MM.1S (cell line): Measurements from ENCODE around the gene MKRN2.

Source experiments
- DNase-seq: peaks from one replicate; pipeline ENCODE4 v3.0.0-alpha.2; 2015
- H2AFZ ChIP-seq: fragments of 300-600 bp; sonication (generic); 2 replicates; pipeline ENCODE4 v1.6.0; 2016; ENCODE audit warnings: antibody characterized with exemption, low read length
- H3F3A ChIP-seq: fragments of 300-600 bp; sonication (generic); 2 replicates; pipeline ENCODE4 v1.6.1; 2016; ENCODE audit warnings: mild to moderate bottlenecking, antibody characterized with exemption, low read length, moderate library complexity, mixed read lengths; ENCODE audit not compliant: insufficient read depth
- H3K27ac ChIP-seq: fragments of 300-600 bp; sonication (generic); 2 replicates; pipeline ENCODE4 v1.5.1; 2016; ENCODE audit warnings: mild to moderate bottlenecking, low read length
- H3K27me3 ChIP-seq: fragments of 300-600 bp; sonication (generic); replicated peaks from 2 replicates; pipeline ENCODE4 v1.6.0; 2016; ENCODE audit warnings: low read length; ENCODE audit not compliant: insufficient read depth
- H3K36me3 ChIP-seq: fragments of 300-600 bp; sonication (generic); replicated peaks from 2 replicates; pipeline ENCODE4 v1.6.1; 2016; ENCODE audit warnings: mild to moderate bottlenecking, low read length, mixed read lengths; ENCODE audit not compliant: insufficient read depth
- H3K4me1 ChIP-seq: fragments of 300-600 bp; sonication (generic); 2 replicates; pipeline ENCODE4 v1.6.1; 2016; ENCODE audit warnings: low read length, mixed read lengths
- H3K4me2 ChIP-seq: fragments of 300-600 bp; sonication (generic); 2 replicates; pipeline ENCODE4 v1.6.0; 2016; ENCODE audit warnings: low read depth, low read length
- H3K4me3 ChIP-seq: fragments of 300-600 bp; sonication (generic); 2 replicates; pipeline ENCODE4 v1.5.1; 2016; ENCODE audit warnings: low read length, mixed read lengths
- H3K79me2 ChIP-seq: fragments of 300-600 bp; sonication (generic); 2 replicates; pipeline ENCODE4 v1.6.1; 2016; ENCODE audit warnings: mixed run types, low read length, mixed read lengths
- H3K9ac ChIP-seq: fragments of 300-600 bp; sonication (generic); 2 replicates; pipeline ENCODE4 v1.6.1; 2016; ENCODE audit warnings: low read length, mixed read lengths
- H3K9me2 ChIP-seq: fragments of 300-600 bp; sonication (generic); replicated peaks from 2 replicates; pipeline ENCODE4 v1.6.1; 2016; ENCODE audit warnings: mild to moderate bottlenecking, low read length, mixed read lengths; ENCODE audit not compliant: insufficient read depth
- H3K9me3 ChIP-seq: fragments of 300-600 bp; sonication (generic); replicated peaks from 2 replicates; pipeline ENCODE4 v1.6.1; 2016; ENCODE audit warnings: mild to moderate bottlenecking, low read length, mixed read lengths; ENCODE audit not compliant: insufficient read depth
- H4K20me1 ChIP-seq: fragments of 300-600 bp; sonication (generic); 2 replicates; pipeline ENCODE4 v1.6.1; 2016; ENCODE audit warnings: mild to moderate bottlenecking, low read length, moderate library complexity, mixed read lengths; ENCODE audit not compliant: insufficient read depth
- CTCF ChIP-seq: fragments of 300-600 bp; sonication (generic); IDR thresholded peaks from 2 replicates; pipeline ENCODE4 v1.5.1; 2016; ENCODE audit warnings: antibody characterized with exemption, low read length, mixed read lengths
- EZH2 ChIP-seq: fragments of 300-600 bp; sonication (generic); optimal IDR thresholded peaks from 2 replicates; pipeline ENCODE3; 2017; ENCODE audit warnings: low read depth, mild to moderate bottlenecking, antibody characterized with exemption, low read length, mixed read lengths
- EZH2phosphoT487 ChIP-seq: fragments of 300-600 bp; sonication (generic); IDR thresholded peaks from 2 replicates; pipeline ENCODE4 v1.6.1; 2018; ENCODE audit warnings: antibody characterized with exemption, low read length

Gene MKRN2

GRCh38 chr3:12556690-12557472, at the start of gene MKRN2:
Gene MKRN2, plus strand, starts transcription at chr3:12557087. Its CDS starts 64 bp downstream, at chr3:12557151.
- H3F3A ChIP-seq = peaks cover 7% of the 10 kb centered on the region; the same call in 1 of the 2 replicates
- 0 out of 2 replicates have a peak, but pooled peaks cover 6% of the 10 kb centered on the region for H3K27me3 ChIP-seq
- no peaks in the 10 kb centered on the region for H3K36me3 ChIP-seq
- peak within 1 kb of the TSS; percentile 99 for H3K4me2 ChIP-seq
- peak; percentile 90 for DNase-seq
- peaks cover 15% of the 10 kb centered on the region for H4K20me1 ChIP-seq
- peak within 1 kb of the TSS; percentile 91 for H3K27ac ChIP-seq
- no peaks in the 10 kb centered on the region for H3K9me2 ChIP-seq
- H3K9ac ChIP-seq = peak within 1 kb of the TSS; percentile 95
- TF ChIP-seq CTCF (no peak), EZH2 (no peak), EZH2phosphoT487 (no peak)
- peaks cover 17% of the 10 kb centered on the region; the same call in 1 of the 2 replicates for H3K4me1 ChIP-seq
- no peaks in the 10 kb centered on the region for H3K9me3 ChIP-seq
- H3K79me2 ChIP-seq = peaks cover 49% of the 10 kb centered on the region
- peak within 1 kb of the TSS; percentile 79 for H3K4me3 ChIP-seq
- H2AFZ ChIP-seq = peak within 1 kb of the TSS; percentile 99

GRCh38 chr3:12507591-12508281, 49.2 kb upstream of the MKRN2 start:
- Histone ChIP-seq H3K27me3 (no peaks in the 10 kb centered on the region), H3K27ac (no peak overlapping the region), H3K4me3 (no peak overlapping the region), H3K9me3 (no peaks in the 10 kb centered on the region), H4K20me1 (no peaks in the 10 kb centered on the region), H3K9me2 (no peaks in the 10 kb centered on the region), H3F3A (no peaks in the 10 kb centered on the region), H3K79me2 (no peaks in the 10 kb centered on the region), H3K9ac (no peak overlapping the region), H3K4me1 (no peaks in the 10 kb centered on the region), H2AFZ (no peak overlapping the region), H3K36me3 (no peaks in the 10 kb centered on the region; the same call in 1 of the 2 replicates), H3K4me2 (no peak overlapping the region)
- TF ChIP-seq CTCF (no peak), EZH2 (no peak), EZH2phosphoT487 (no peak)
- no peak for DNase-seq

GRCh38 chr3:12508291-12508700, 48.6 kb upstream of the MKRN2 start:
- no peaks in the 10 kb centered on the region for H3K4me1 ChIP-seq
- H3K36me3 ChIP-seq = no peaks in the 10 kb centered on the region; the same call in 1 of the 2 replicates
- no peaks in the 10 kb centered on the region for H4K20me1 ChIP-seq
- no peaks in the 10 kb centered on the region for H3K27me3 ChIP-seq
- no peak overlapping the region for H3K4me3 ChIP-seq
- H3K9ac ChIP-seq = no peak overlapping the region
- H2AFZ ChIP-seq = no peak overlapping the region
- H3F3A ChIP-seq = no peaks in the 10 kb centered on the region
- no peak overlapping the region for H3K4me2 ChIP-seq
- no peak for DNase-seq
- no peak for TF ChIP-seq EZH2
- H3K9me3 ChIP-seq = no peaks in the 10 kb centered on the region
- H3K27ac ChIP-seq = no peak overlapping the region
- no peaks in the 10 kb centered on the region for H3K9me2 ChIP-seq
- H3K79me2 ChIP-seq = no peaks in the 10 kb centered on the region
